Limb (tissue), 2 donors: ENCODE data around the gene MESP1.

Source experiments
- DNase-seq, 2 donors: peaks; one replicate each; pipeline ENCODE4 v3.0.0-alpha.2; 2016; ENCODE audit errors: extremely low spot score in 2 of 2

The MESP1 gene

DNA sequence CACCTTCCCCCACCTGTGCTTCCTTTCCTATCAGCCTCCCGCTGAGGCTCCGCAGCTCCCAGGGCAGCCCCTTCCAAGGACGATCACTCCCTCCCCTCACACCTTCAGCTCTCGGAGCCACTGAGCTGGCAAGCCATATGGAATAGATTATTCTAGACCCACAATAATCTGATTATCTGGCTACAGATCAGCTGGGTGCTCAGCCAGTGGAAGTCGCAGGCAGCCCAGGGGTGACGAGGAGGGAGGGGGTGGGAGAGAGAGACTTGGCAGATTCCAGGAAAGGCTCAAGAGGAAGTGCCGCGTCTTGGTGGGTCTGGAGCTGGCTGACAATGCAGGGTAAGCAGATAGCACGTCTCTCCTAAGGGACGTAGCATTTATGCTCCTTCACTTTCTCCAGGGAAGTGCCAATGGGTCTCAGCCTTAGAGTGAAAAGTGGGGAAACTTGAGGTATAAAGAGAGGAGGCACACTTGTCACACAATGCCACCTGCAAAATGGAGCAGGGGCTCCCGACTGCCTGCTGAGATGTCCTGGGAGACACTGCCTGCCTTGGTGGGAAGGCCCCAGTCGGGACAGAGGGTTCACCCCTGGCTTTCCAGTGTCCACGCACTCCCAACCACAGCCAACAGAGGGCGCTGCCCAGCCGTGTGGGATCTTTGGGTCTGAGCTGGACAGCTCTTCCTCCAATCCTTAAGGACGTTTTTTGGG, 9.4 kb upstream of the MESP1 start:
- peak in 1 of 2 donors; percentile 83 for DNase-seq

DNA sequence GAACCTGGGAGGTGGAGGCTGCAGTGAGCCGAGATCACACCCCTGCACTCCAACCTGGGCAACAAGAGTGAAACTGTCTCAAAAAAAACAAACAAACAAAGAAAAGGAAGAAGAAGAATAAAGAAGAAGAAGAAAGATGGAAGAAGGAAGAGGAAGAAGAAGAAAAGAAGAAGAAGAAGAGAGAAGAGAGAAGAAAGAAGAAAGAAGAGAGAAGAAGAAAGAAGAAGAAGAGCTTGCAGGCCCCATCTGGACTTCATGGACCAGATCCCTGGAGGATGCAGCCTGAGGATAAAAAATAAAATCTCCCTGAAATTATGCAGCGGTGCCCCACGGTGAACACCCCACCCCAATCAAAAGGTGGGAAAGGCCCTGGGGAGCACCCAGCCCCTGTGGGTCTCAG, 8.8 kb upstream of the MESP1 start:
- no peak for DNase-seq

DNA sequence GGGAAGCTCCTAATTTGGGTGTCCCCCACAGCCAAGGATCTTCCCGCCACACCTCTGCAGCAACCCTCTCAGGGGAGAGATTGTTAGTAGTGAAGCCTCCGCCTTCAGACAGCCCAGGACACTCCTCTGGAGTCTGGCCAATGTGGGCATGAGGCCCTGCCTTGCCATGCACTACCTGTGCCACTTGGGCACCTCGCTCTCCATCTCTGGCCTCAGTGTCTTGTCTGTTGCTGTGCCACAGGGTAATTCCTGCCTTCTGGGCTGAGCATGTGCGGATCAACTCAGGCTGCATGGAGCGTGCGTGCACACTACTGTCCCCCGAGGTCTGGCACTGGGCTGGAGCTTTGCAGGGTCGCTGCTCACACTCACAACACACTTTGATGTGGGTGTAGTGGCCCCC, 7.9 kb upstream of the MESP1 start:
- DNase-seq, result no peak

DNA sequence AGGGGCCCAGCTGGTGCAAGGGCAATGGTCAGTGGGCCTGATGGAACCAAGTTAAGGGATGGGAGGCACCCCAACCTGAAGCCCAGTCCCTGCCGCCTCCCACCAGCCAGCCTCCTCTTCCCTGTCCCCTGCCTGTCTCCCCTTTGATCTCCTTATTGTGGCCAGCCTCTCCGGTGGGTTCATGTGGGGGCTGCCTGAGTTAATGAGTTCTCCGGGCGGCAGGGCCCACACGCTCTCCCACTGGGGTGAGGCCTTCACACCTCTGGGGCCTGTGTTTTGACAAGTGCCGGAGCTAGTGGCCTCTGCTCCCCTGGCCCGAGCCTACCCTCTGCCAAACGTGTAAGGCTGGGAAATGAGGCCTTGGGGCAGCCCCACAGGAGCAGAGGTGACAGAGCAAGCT, 7.2 kb upstream of the MESP1 start:
- no peak for DNase-seq

DNA sequence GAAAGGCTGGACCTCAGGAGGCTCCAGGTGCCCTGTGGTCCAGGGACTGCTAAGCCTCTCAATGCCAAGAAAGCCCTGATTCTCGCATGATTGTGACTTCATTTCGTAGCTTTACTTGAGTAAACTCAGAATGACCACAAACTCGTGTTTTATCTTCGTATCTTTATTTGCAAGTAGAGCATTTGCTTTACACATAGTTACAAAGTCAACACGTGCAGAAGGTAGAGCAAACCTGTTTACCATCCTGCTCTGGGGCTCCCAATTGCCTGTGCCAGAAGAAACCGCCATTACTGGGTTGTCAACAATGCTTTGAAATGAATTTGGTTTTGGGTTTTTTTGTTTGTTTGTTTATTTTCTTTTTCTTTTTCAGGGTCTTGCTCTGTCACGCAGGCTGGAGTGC, 5.8 kb upstream of the MESP1 start:
- no peak for DNase-seq

DNA sequence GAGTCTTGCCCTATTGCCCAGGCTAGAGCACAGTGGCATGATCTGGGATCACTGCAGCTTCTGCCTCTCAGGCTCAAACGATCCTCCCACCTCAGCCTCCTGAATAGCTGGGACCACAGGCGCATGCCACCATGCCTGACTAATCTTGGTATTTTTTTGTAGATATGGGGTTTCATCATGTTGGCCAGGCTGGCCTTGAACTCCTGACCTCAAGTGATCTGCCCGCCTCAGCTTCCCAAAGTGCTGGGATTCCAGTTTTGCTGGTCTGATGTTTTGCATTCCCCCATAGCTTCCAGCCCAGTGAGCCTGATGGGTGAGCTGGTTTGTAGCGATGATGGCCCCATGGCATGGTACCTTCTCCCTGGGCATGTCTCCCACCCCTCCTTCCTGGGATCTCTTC, 4.7 kb upstream of the MESP1 start:
- DNase-seq, result no peak

DNA sequence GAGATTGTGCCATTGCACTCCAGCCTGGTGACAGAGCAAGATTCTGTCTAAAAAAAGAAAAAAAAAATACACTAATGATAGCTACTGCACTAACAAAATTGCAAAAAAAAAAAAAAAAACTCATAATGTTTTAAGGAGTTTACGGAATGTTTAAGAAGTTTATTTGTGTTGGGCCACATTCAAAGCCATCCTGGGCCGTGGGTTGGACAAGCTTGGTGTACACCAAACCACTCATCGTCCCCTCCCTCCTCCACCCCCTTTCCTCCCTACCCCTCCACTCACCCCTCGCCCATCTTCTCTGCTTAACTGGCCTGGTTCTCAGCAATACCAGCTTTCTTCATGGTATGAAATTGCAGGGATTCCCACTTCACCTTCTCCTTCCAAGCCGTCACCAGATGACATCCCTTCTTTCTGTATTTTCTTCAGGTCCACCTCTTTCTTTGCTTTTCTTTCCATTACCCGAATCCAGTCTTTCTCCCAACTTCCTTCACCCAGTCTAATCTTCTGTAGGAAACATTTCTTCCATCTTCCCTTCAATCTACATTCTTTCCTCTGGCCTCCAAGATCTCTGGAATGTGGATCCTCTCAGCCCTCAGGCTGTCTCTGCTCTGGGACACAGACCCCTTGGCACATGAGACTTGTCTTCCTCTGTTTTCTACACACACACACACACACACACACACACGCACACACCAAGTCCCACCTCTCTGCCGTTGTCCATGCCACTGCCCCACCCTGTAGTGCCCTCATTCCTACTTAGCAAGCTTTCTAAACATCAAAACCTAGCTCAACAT, 3.5 kb upstream of the MESP1 start:
- DNase-seq, result no peak

DNA sequence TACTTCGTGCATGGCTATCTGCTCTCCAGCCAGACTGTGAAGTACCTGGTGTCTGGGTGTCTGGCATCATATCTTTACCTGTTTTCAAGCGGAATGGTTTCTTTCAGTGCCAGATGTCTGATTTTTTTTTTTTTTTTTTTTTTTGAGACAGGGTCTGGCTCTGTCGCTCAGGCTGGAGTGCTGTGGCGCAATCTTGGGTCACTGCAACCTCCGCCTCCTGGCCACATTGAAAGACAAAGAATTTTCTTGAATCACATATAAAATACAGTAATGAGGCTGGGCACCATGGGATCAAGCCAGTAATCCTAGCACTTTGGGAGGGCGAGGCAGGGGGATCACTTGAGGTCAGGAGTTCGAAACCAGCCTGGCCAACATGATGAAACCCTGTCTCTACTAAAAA, 2.8 kb upstream of the MESP1 start:
- DNase-seq, result no peak

DNA sequence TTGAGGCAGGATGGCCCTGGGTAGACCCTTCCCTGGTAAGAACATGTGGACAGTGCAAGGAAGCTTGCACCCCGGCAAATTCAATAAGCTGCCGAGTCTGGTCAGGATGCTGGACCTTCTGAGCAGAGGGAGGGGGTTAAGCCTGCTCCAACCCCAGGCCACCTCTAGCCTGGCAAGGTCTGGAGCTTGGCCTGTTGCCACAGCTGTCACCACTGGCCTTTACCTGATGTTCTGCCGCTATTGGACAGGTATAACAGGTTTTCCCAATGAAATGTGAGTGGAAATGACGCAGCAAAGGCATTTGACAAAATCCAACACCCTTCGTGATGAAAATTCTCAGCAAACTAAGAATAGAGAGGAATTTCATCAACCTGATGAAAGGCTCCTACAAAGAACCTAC, 699 bp upstream of the MESP1 start:
- DNase-seq, result no peak

DNA sequence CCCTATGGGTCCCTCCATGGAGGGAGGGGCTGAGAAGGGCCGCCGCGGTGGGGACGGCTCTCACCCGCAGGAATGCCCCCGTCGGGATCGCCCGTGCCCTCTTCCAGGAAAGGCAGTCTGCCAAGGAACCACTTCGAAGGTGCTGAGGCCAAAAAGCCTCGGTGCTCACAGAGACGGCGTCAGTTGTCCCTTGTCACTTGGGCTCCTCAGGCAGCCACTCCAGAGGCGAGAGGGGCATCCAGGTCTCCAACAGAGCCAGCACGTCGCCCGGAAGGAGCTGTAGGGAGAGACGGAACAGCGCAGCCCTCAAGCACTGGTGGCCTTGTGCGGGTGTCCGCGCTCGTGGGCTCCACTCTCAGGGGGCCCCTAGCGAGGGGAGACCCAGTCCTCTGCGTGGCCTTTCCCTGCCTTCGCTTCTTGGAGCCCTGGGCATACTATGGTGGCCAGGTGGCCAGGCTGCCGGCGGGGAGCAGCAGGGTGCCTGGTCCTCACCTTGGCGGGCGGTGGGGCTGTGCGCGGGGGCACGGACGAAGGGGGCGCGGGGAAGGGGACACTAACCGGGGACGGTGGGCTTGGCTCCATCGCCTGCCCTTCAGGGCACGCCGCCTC, 994 bp downstream of the MESP1 start:
- DNase-seq, result no peak

DNA sequence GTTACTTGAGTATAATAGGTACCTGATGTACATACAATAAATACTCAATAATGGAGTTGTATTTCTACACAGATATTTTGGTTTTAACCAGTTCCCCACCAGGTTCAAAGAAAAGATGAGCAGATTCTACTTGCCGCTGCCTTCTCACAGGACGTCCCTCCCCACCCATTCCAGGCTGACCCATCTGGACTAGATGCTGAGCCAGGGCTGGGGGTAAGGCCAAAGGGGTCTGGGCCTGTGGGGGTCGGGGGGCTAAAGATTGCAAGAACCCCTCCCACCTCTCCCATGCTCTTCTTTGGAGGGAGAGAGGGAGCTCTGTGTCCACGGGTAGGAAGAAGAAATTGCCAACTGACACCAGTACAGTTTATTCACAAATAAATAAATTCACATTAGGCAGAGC, 1.5 kb downstream of the MESP1 start:
- no peak for DNase-seq

DNA sequence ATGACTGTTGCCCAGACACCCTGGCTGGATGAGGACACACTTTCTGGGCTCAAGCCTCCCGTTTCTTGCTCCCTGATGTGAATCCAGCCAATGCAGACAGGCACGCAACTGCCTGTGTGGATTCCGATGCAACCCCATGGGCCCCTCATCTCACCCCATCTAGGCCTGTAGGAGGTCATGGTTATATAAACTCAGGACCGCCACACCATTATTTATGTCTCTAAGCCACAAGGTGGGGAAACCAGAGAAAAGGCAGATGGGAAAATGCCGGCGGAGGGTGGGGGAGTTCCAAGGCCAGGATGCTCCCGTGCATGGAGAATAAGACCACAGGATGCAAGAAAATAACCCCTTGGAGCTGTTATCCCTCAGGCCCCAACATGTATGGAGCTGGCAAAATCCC, 2.0 kb downstream of the MESP1 start:
- no peak for DNase-seq

DNA sequence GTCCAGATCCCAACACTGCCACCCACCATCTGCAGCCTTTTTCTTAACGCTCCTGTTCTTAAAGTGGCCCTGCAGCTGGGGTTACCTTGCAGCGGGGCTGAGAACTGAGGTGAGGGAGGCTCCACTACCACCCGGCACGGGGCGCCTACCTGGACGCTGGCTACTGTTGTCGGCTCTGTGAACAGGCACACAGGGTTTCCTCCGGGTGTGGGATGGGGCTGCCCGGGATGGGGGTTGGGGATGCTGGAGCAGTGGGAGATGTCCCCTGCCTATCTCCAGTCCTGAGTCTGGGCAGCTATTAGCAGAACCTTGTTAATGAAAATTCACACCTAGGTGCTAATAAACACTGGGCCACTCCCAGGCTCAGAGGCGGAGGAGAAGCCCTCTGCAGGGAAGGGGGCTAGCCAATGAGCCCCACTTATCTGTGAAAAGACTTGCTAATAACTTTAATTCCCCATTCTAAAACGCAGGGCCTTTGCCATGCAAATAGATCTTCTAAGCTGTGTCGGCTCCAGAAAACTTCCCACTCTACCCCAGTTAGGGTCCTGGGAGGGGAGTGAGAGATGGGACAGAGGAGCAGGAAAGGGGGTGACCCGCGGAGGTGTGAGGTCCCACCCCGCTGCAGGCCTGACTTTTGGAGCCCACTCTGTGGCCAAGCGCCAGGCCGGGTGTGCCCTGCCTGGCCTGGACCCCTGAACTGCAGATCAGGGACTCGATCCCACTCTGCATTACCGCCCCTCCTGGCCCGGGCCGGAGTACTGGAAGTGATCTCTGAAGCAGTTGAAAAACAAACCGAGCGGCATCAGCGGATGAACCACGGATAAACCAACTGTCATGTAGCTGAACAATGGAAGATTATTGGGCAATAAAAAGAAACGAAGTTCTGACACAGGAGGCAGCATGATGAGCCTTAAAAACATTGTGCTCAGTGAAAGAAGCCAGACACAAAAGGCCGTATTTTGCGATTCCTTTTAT, 3.1 kb downstream of the MESP1 start:
- DNase-seq, result no peak

DNA sequence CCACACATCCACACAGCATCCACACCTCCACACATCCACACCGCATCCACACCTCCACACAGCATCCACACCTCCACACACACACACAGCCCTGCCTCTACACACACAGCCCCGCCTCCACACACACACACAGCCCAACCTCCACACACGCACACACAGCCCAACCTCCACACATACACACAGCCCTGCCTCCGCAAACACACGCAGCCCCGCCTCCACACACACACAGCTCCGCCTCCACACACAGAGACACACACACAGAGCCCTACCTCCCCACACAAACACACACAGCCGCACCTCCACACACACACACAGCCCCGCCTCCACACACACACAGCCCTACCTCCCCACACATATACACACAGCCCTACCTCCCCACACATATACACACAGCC, 4.7 kb downstream of the MESP1 start:
- DNase-seq, result no peak

DNA sequence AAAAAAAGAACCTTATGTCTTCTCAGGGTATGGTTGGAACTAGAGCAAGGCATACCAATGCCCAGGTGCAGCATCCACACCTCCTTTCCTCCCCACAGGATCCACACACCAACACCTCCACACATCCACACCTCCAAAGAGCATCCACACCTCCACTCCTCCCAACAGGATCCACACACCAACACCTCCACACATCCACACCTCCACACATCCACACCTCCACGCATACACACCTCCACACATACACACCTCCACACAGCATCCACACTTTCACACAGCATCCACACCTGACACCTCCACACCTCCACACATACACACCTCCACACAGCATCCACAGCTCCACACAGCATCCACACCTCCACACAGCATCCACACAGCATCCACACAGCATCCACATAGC, 5.3 kb downstream of the MESP1 start:
- DNase-seq, result no peak

DNA sequence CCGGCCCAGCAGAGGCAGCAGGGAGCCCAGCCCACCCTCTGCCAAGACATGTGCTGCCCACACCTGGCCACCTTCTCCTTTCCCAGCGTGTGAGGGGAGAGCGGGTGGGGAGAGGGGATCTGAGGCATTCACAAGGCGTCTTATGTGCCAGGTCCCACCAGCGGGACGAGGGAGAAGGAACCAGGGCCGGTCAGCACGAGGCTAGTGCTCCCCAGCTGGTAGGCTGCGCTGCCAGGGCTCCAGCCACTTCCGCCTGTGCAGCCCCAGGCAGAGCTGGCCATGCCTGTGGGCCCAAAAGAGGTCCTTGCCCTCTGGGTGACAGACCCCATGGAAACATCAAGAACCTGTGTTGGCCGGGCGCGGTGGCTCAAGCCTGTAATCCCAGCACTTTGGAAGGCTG, 5.9 kb downstream of the MESP1 start:
- no peak for DNase-seq

DNA sequence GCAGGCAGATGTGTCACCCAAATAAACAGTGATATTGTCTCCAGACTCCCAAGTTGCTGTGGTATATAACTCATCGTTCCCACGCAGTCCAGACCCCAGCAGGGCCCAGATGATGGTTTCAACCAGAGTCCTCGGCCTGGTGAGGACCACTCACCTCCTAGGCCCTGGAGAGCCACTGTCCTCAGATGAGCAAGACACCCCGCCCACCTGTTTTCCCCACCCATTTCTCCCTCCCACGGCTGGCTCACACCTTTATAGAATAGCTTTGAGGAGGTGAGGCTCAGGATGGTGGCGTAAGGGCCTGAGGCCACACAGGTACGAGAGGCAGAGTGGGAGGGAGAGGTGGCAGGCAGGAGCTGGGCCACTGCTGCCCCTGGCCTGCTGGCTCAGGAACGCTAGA, 7.5 kb downstream of the MESP1 start:
- no peak for DNase-seq

DNA sequence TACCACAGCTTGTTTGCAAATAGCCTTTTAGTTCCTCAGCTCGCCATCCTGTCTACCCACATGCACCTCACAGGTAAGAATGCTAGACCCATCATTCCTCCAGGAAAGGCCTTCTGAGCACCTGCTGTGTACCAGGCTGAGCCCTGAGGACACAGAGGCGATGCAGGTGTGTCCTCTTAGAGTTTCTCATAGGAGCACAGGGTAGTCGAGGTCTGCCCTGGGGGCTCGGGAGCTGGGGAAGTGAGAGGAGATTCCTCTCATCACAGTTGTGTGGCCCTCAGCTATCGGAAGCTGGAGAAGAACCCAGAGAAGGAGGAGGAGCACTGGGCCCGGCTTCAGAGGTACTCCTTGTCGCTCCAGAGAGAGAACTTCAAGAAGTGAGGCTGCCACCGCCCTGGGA, 8.0 kb downstream of the MESP1 start:
- DNase-seq, result no peak

DNA sequence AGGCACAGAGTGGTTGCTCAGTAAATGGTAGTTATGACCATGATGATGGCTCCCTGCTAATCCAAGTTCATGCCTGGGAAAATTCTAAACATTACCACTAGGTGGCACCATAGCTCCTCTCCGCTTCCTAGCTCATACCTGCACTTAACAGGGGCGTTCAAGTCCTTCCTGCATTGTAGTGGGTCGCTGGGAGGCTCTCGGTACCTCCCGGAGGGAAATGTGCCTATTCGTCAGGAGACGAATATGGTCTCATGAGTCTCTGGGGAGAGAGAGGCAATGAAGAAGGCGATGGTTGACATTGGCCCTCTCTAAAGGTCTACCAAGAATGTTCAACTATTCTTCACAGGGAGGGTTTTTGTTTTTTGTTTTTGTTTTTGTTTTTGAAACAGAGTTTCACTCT, 10.9 kb downstream of the MESP1 start:
- DNase-seq, result peak; percentile 61 to 72

DNA sequence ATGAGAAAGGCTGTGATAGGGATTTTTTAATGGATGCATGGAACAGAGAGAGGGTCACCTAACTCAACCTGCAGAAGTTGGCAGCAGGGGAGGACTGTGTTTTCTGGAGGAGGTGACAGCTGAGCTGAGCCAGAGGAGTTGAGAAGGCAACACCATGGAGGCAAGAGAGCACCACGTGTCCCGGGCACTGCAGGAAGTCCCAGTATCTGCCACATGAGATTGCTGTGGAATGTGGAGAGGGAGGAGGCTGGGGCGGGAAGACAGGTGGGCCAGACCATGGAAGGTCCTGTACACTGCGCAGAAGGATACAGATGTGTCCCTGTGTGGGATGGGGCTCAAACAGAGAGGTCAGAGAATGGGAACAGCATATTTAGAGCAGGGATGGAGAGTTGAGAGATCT, 15.3 kb downstream of the MESP1 start:
- no peak for DNase-seq

DNA sequence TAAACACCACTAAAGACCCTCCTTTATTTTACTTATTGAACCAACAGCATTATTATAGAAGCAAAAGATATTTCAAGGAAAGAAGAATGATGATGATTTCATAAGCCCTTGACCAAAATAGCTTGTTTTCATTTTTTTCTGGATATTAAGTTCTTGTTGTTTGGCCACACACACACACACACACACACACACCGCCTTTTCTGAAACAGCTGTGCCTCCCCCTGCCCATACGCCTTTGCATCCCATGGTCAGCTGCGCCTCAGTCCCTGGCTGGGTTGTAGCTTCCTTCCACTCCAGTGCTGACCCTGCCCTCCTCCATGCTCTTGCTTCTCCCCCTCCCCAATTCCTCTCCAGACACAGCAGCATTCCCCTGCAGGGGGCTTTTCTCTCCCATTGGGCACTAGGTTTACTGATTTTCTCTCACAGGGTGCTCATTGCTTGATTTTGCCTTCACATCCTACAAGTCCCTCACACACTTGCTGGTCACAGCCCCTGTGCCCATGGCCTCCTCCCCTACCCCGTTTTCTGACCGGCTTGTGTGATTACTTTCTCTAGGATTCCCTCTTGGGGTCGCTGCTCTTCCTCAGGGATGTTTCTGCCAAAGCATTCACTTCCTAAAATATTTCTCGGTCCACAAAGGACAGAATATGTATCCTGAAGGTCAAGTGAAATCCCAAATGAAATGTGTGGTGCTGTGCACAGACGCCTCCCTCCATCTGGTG, 18.4 kb downstream of the MESP1 start:
- no peak for DNase-seq
